Trophoblast cell (in vitro differentiated cells and primary cell): ENCODE results near the gene USP16.
A peak's percentile ranks its signal among the peaks of the same experiment; 100 is the strongest.

Experiments
- DNase-seq, 2 donors: peaks; one replicate each; pipeline ENCODE4 v3.0.0-alpha.2; 2016
- H2AFZ ChIP-seq: 2 replicates; pipeline ENCODE4 v1.6.1; 2013; ENCODE audit warnings: low read length, moderate library complexity, mild to moderate bottlenecking; ENCODE audit not compliant: insufficient read depth, poor library complexity
- H2AK5ac ChIP-seq: 2 replicates; pipeline ENCODE4 v1.6.1; 2013; ENCODE audit warnings: mild to moderate bottlenecking, low read length
- H2BK120ac ChIP-seq: 2 replicates; pipeline ENCODE4 v1.6.1; 2013; ENCODE audit warnings: low read length, mild to moderate bottlenecking, moderate library complexity; ENCODE audit not compliant: insufficient read depth, poor library complexity
- H2BK12ac ChIP-seq: 2 replicates; pipeline ENCODE4 v1.6.1; 2013; ENCODE audit warnings: mild to moderate bottlenecking, low read length, moderate library complexity
- H2BK5ac ChIP-seq: 2 replicates; pipeline ENCODE4 v1.6.1; 2013; ENCODE audit warnings: low read length, low read depth, moderate library complexity, mild to moderate bottlenecking; ENCODE audit not compliant: poor library complexity
- H3K14ac ChIP-seq: 2 replicates; pipeline ENCODE4 v1.6.1; 2013; ENCODE audit warnings: mild to moderate bottlenecking, low read length
- H3K18ac ChIP-seq: 2 replicates; pipeline ENCODE4 v1.6.1; 2013; ENCODE audit warnings: mild to moderate bottlenecking, low read length
- H3K23ac ChIP-seq: 2 replicates; pipeline ENCODE4 v1.6.1; 2013; ENCODE audit warnings: low read length
- H3K27ac ChIP-seq: 2 replicates; pipeline ENCODE4 v1.5.1; 2013; ENCODE audit warnings: low read depth, mild to moderate bottlenecking, inconsistent platforms, low read length, moderate library complexity
- H3K27me3 ChIP-seq: 2 replicates; pipeline ENCODE4 v1.6.1; 2013; ENCODE audit warnings: inconsistent platforms, mild to moderate bottlenecking, low read length, moderate library complexity; ENCODE audit not compliant: insufficient read depth
- H3K36me3 ChIP-seq, 2 experiments: 1 replicate in 1 of 2; 2 replicates in 1 of 2; pipeline ENCODE4 v1.6.1; 2013; ENCODE audit warnings: low read length in 2 of 2, mild to moderate bottlenecking in 2 of 2, moderate library complexity in 1 of 2; ENCODE audit not compliant: insufficient read depth in 2 of 2, control insufficient read depth in 1 of 2
- H3K4ac ChIP-seq: 2 replicates; pipeline ENCODE4 v1.6.1; 2013; ENCODE audit warnings: low read depth, mild to moderate bottlenecking, low read length, moderate library complexity
- H3K4me1 ChIP-seq, 2 experiments: 1 replicate in 1 of 2; 2 replicates in 1 of 2; pipeline ENCODE4 v1.6.1; 2013; ENCODE audit warnings: low read length in 2 of 2, mild to moderate bottlenecking in 2 of 2, moderate library complexity in 1 of 2; ENCODE audit not compliant: insufficient read depth in 2 of 2, control insufficient read depth in 1 of 2
- H3K4me2 ChIP-seq: 2 replicates; pipeline ENCODE4 v1.6.1; 2013; ENCODE audit warnings: inconsistent platforms, mild to moderate bottlenecking, low read length, moderate library complexity
- H3K4me3 ChIP-seq: 2 replicates; pipeline ENCODE4 v1.5.1; 2013; ENCODE audit warnings: mild to moderate bottlenecking, low read depth, low read length, inconsistent platforms
- H3K79me1 ChIP-seq: one replicate; pipeline ENCODE4 v1.6.1; 2013; ENCODE audit warnings: low read length
- H3K79me2 ChIP-seq: 2 replicates; pipeline ENCODE4 v1.6.1; 2013; ENCODE audit warnings: low read length, mild to moderate bottlenecking; ENCODE audit not compliant: control insufficient read depth, insufficient read depth, poor library complexity
- H3K9ac ChIP-seq: 2 replicates; pipeline ENCODE4 v1.6.1; 2013; ENCODE audit warnings: mild to moderate bottlenecking, low read length
- H3K9me3 ChIP-seq: 2 replicates; pipeline ENCODE4 v1.6.1; 2013; ENCODE audit warnings: low read depth, mild to moderate bottlenecking, control low read depth, inconsistent platforms, low read length; ENCODE audit not compliant: insufficient read depth
- H4K12ac ChIP-seq: 2 replicates; pipeline ENCODE4 v1.6.1; 2013; ENCODE audit warnings: low read depth, mild to moderate bottlenecking, low read length, moderate library complexity
- H4K8ac ChIP-seq: 2 replicates; pipeline ENCODE4 v1.6.1; 2013; ENCODE audit warnings: low read depth, mild to moderate bottlenecking, low read length, moderate library complexity
- H4K91ac ChIP-seq: one replicate; pipeline ENCODE4 v1.6.1; 2013; ENCODE audit warnings: low read depth, mild to moderate bottlenecking, low read length, moderate library complexity
- WGBS: extraction: QIAGEN DNeasy Blood & Tissue Kit; methylation state at CpG from one replicate; pipeline ENCODE4 v1.1.7; 2013; ENCODE audit warnings: missing lambda C conversion rate; ENCODE audit not compliant: insufficient read length, insufficient coverage; ENCODE audit errors: extremely low coverage; 5-methylcytosine and 5-hydroxymethylcytosine counted together

USP16 gene

GRCh38 chr21:29056005-29056404 lies 31.5 kb downstream of the USP16 start:
- Histone ChIP-seq H3K27ac (no peak overlapping the region), H3K4me3 (no peak overlapping the region), H2BK120ac (no peak overlapping the region), H3K14ac (no peak overlapping the region), H3K4me1 (no peaks in the 10 kb centered on the region), H3K27me3 (no peaks in the 10 kb centered on the region), H3K9ac (no peak overlapping the region), H4K8ac (no peak overlapping the region), H3K18ac (no peak overlapping the region), H3K79me1 (no peaks in the 10 kb centered on the region), H3K36me3 (peaks cover 24 to 44% of the 10 kb centered on the region in 2 experiments), H2BK5ac (no peak overlapping the region), H4K91ac (no peak overlapping the region), H2AK5ac (no peak overlapping the region), H3K23ac (no peak overlapping the region), H3K79me2 (no peaks in the 10 kb centered on the region), H4K12ac (no peak overlapping the region), H2AFZ (no peak overlapping the region), H3K4ac (no peak overlapping the region), H3K4me2 (no peak overlapping the region), H2BK12ac (no peak overlapping the region), H3K9me3 (peaks cover 3% of the 10 kb centered on the region)
- DNase-seq, result no peak
- WGBS, result no CpG with 5 or more reads among the region's 1 CpG

- H2AFZ ChIP-seq, result no peak overlapping the region
- whole genome bisulfite sequencing, result no CpG with 5 or more reads among the region's 3 CpGs
- no peak overlapping the region for H3K4me2 ChIP-seq
- peaks cover 3% of the 10 kb centered on the region for H3K9me3 ChIP-seq
- no peak overlapping the region for H3K4me3 ChIP-seq
- H3K27me3 ChIP-seq, result no peaks in the 10 kb centered on the region
- no peaks in the 10 kb centered on the region for H3K79me2 ChIP-seq
- H3K18ac ChIP-seq, result no peak overlapping the region
- H3K79me1 ChIP-seq, result no peaks in the 10 kb centered on the region
- no peak overlapping the region for H3K14ac ChIP-seq
- no peak overlapping the region for H2BK12ac ChIP-seq
- H4K8ac ChIP-seq, result no peak overlapping the region
- no peak overlapping the region for H2AK5ac ChIP-seq
- H3K27ac ChIP-seq, result no peak overlapping the region
- no peak overlapping the region for H3K4ac ChIP-seq
- H2BK5ac ChIP-seq, result no peak overlapping the region
- DNase-seq, result no peak
- no peak overlapping the region for H4K12ac ChIP-seq
- no peak overlapping the region for H3K9ac ChIP-seq
- no peak overlapping the region for H2BK120ac ChIP-seq
- no peak overlapping the region for H3K23ac ChIP-seq
- H3K4me1 ChIP-seq, result no peaks in the 10 kb centered on the region
- H3K36me3 ChIP-seq, result peaks cover 22 to 46% of the 10 kb centered on the region in 2 experiments
- H4K91ac ChIP-seq, result no peak overlapping the region
Observed at GRCh38 chr21:29056538-29057050, 32.1 kb downstream of the USP16 start.

- Histone ChIP-seq H3K79me1 (no peaks in the 10 kb centered on the region), H3K79me2 (no peaks in the 10 kb centered on the region), H3K4me1 (no peaks in the 10 kb centered on the region), H3K27ac (no peak overlapping the region), H3K36me3 (peaks cover 19 to 45% of the 10 kb centered on the region in 2 experiments), H3K18ac (no peak overlapping the region), H3K9ac (no peak overlapping the region), H4K12ac (no peak overlapping the region), H3K9me3 (no peaks in the 10 kb centered on the region), H2BK12ac (no peak overlapping the region), H2BK120ac (no peak overlapping the region), H3K4ac (no peak overlapping the region), H4K8ac (no peak overlapping the region), H3K4me3 (no peak overlapping the region), H3K14ac (no peak overlapping the region), H2AK5ac (no peak overlapping the region), H4K91ac (no peak overlapping the region), H3K23ac (no peak overlapping the region), H3K4me2 (no peak overlapping the region), H2AFZ (no peak overlapping the region), H2BK5ac (no peak overlapping the region), H3K27me3 (no peaks in the 10 kb centered on the region)
- no peak for DNase-seq
- WGBS, result no CpG with 5 or more reads among the region's 3 CpGs
Observed at GRCh38 chr21:29064850-29065481, 40.5 kb downstream of the USP16 start.

GRCh38 chr21:29072873-29073221 lies 48.4 kb downstream of the USP16 start:
- DNase-seq, result peak in 1 of 2 donors; percentile 43
- no CpG with 5 or more reads among the region's 13 CpGs for whole genome bisulfite sequencing

More at GRCh38 chr21:29072873-29073221, 48.4 kb downstream of the USP16 start:
- Histone ChIP-seq H3K4me3 (peak overlapping the region; percentile 97), H2BK12ac (no peak overlapping the region), H3K79me1 (peaks cover 8% of the 10 kb centered on the region), H2BK120ac (no peak overlapping the region), H4K8ac (no peak overlapping the region), H3K14ac (peak overlapping the region; percentile 30), H3K27ac (no peak overlapping the region), H3K18ac (peak overlapping the region; percentile 1), H2AFZ (peak overlapping the region; percentile 75), H3K9ac (peak overlapping the region; percentile 96), H3K4me2 (peak overlapping the region; percentile 72), H3K9me3 (no peaks in the 10 kb centered on the region), H3K79me2 (peaks cover 15% of the 10 kb centered on the region), H3K4ac (peak overlapping the region; percentile 84), H3K36me3 (peaks cover 3 to 5% of the 10 kb centered on the region in 2 experiments), H2BK5ac (no peak overlapping the region), H2AK5ac (no peak overlapping the region), H3K27me3 (no peaks in the 10 kb centered on the region), H4K91ac (peak overlapping the region; percentile 84), H3K4me1 (peaks cover 0 to 2% of the 10 kb centered on the region in 2 experiments), H3K23ac (no peak overlapping the region), H4K12ac (peak overlapping the region; percentile 95)
